SJSA1 (cell line): ENCODE data around the gene GARIN5B. TPM values are rescaled to one million over a fixed set of nuclear protein-coding genes. Genes with fewer than 3 reads are reported as not detected.

ENCODE experiments used
- DNase-seq, 2 experiments: peaks; one replicate each; pipeline ENCODE4 v3.0.0-alpha.2; 2015 to 2020; ENCODE audit warnings: low spot score in 2 of 2, low read depth in 1 of 2
- H3K27ac ChIP-seq: fragments of 250-450 bp; sonication (Bioruptor Pico); 2 replicates; pipeline ENCODE4 v1.5.1; 2020; ENCODE audit warnings: mild to moderate bottlenecking, moderate library complexity
- H3K27me3 ChIP-seq: fragments of 250-450 bp; sonication (Bioruptor Pico); replicated peaks from 2 replicates; pipeline ENCODE4 v1.5.1; 2020; ENCODE audit warnings: mild to moderate bottlenecking, moderate library complexity
- H3K36me3 ChIP-seq: fragments of 250-450 bp; sonication (Bioruptor Pico); 2 replicates; pipeline ENCODE4 v1.5.1; 2020; ENCODE audit warnings: mild to moderate bottlenecking
- H3K4me1 ChIP-seq: fragments of 250-450 bp; sonication (Bioruptor Pico); replicated peaks from 2 replicates; pipeline ENCODE4 v1.6.1; 2021; ENCODE audit warnings: mild to moderate bottlenecking
- H3K4me3 ChIP-seq: fragments of 250-450 bp; sonication (Bioruptor Pico); 2 replicates; pipeline ENCODE4 v1.5.1; 2020; ENCODE audit warnings: mild to moderate bottlenecking
- H3K9me3 ChIP-seq: fragments of 250-450 bp; sonication (Bioruptor Pico); replicated peaks from 2 replicates; pipeline ENCODE4 v1.5.1; 2020; ENCODE audit warnings: mild to moderate bottlenecking
- total RNA-seq: library from RNA; depleted of rRNA; stranded (reverse); fragments of >200 nt; shearing (Covaris generic); gene quantifications from 2 replicates; pipeline ENCODE4 v1.2.3, GENCODE V29; 2014

The GARIN5B gene
- total RNA-seq, 1 experiment from 2014 or later, result 0.03 TPM

DNA sequence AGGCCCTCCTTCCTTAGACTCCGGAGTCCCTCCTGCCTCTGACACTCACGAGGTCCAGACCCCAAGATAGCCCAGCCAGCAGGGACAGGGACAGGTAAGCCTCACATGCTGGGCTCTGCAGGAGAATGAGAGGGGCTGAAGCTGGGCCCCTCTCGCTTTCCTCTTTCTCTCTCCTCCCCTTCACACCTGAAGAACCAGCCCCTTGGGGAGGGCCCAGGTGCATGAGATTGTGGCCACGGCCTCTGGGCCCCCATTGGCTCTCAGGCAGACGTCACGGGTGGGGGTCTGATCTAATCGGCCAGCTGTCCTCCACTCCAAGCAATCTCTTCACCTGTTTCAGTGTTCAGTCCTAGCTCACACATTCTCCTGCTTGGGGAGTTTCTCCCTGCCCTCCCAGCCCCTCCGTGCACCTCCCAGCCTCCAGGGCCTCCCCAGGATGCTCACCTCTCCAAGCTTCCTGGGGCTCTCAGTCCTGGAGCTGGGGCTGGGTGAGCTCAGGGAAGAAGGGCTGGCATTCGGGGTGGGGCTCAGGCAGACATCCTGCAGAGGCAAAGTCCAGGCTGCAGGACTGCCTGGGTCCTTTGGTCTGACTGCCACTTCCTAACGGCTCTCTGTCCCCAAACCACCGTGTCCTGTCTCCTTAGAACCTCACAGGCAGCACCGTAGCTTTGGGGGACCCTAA, 40.7 kb downstream of the GARIN5B start:
- no peaks in the 10 kb centered on the region for H3K9me3 ChIP-seq
- no peak overlapping the region for H3K27ac ChIP-seq
- no peaks in the 10 kb centered on the region for H3K27me3 ChIP-seq
- DNase-seq, result no peak
- H3K4me3 ChIP-seq, result no peak overlapping the region
- H3K4me1 ChIP-seq, result no peaks in the 10 kb centered on the region
- H3K36me3 ChIP-seq, result no peaks in the 10 kb centered on the region

DNA sequence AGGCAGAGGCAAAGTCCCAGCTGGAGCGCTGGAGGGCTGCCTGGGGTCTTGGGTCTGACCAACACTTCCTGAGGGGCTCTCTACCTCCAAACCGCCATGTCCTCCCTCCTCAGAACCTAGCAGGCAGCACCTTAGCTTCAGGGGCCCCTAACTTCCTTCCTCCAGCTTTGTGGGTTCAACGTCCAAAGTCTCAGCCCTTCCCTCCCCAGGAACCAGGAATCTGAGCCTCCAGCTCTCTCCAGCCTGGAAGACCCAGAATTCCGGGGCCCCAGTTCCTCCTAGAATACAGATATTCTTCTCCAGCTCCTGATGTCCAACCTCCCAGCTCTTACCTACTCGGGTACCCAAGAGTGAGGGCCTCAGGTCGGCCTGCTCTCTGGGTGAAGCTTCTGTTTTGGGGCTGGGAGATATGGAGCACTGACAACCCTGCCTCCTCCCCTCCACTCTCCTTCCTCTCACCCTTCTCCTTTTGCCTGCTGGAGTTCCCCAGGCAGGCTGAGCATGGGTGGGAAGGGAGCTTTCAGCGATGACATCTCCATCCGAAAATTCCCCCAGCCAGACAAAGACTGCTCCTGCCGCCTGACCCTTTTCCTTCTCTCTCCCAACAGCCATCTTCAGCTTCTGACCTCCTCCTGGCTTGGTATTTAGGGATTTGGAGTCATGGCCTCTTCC, 41.5 kb downstream of the GARIN5B start:
- no peak overlapping the region for H3K27ac ChIP-seq
- no peak overlapping the region for H3K4me3 ChIP-seq
- no peaks in the 10 kb centered on the region for H3K4me1 ChIP-seq
- no peaks in the 10 kb centered on the region for H3K27me3 ChIP-seq
- no peaks in the 10 kb centered on the region for H3K36me3 ChIP-seq
- no peaks in the 10 kb centered on the region for H3K9me3 ChIP-seq
- DNase-seq, result no peak

DNA sequence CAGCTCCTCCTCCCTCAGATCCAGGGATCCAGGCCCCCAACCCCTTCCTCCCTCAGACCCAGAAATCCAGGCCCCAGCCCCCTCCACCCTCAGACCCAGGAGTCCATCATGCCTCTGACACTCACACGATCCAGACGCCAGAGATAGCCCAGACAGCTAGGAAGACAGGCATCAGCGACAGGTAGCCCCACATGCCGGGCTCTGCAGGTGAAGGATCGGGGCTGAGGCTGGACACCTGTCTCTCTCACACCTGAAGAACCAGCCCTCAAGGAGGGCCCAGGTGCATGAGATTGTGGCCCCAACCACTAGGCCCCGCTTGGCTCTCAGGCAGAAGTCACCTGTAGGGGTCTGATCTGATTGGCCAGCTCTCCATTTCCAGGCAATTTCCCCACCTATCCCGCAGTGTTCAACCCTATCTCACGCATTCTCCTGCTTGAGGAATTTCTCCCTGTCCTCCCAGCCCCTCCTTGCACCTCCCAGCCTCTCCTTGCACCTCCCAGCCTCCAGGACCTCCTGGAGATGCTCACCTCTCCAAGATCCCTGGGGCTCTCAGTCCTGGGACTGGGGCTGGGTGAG, 42.1 kb downstream of the GARIN5B start:
- Histone ChIP-seq H3K36me3 (no peaks in the 10 kb centered on the region), H3K27me3 (no peaks in the 10 kb centered on the region), H3K9me3 (peaks cover 3% of the 10 kb centered on the region; the same call in 1 of the 2 replicates), H3K4me1 (no peaks in the 10 kb centered on the region), H3K27ac (no peak overlapping the region), H3K4me3 (no peak overlapping the region)
- no peak for DNase-seq

DNA sequence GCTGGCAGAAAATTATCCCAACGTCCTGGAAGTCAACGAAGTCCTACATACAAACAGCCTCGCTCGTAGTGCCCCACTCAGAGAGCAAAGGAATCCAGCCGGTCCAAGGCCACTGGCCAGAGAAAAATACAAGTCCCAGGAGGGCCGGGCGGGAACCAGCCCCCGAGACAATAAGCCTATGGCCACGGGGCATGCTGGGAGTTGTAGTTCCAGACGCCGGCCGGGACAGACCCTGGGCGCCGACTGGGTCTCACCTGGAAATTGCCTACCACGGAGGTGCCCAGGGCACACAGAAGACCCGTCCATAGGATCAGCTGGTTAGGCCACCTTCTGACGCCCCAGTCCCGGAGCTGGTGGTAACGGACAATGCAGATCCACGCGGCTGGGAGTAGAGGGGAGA, 43.3 kb downstream of the GARIN5B start:
- Histone ChIP-seq H3K27me3 (no peaks in the 10 kb centered on the region), H3K4me1 (no peaks in the 10 kb centered on the region), H3K9me3 (peaks cover 3% of the 10 kb centered on the region; the same call in 1 of the 2 replicates), H3K27ac (no peak overlapping the region), H3K36me3 (no peaks in the 10 kb centered on the region), H3K4me3 (no peak overlapping the region)
- no peak for DNase-seq

DNA sequence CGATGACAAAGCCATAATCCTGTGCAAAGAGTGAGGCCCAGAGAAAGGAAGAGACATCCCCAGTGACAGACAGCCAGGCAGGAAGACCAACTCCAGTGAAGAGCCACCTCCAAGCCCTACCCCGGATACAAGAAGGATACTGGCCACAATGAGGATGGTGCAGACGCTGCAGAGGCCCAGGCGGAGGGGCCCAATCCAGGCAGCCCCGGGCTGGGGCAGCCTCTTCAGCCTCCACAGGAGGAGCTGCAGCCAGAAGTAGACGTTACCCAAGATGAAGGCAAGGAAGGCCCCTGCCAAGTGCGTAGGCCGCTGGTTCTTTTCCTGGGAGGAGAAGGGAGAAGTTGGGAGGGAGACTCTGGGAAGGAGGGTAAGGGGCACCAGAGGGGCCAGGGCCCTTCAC, 46.4 kb downstream of the GARIN5B start:
- Histone ChIP-seq H3K4me3 (no peak overlapping the region), H3K4me1 (no peaks in the 10 kb centered on the region), H3K36me3 (no peaks in the 10 kb centered on the region), H3K27ac (no peak overlapping the region), H3K27me3 (no peaks in the 10 kb centered on the region), H3K9me3 (peaks cover 3% of the 10 kb centered on the region; the same call in 1 of the 2 replicates)
- no peak for DNase-seq

DNA sequence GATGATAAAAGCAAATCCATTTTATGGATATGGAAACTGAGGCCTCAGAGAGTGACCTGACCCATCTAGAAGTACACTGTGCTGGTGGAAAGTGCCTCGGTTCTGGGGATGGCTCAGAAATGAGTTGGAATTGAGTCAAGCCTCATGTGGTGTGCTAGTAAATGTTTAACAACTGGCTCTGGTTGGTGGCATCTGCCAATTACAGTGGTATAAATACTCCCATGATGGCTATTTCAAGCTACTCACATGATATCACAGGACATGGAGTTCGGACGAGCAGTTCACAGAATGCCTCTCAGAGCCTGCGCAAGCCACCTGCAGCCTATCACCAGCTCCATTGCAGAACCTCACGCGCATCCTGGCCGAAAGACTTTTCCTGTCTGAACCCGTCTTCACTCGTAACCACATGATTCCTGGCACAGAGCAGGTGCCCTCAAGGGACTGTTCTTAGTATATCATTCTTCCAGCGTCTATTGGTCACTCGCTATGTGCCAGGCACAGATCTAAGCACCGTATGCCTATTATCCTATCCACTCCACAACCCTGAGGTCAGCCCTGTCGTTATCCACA, 47.0 kb downstream of the GARIN5B start:
- Histone ChIP-seq H3K4me3 (no peak overlapping the region), H3K27ac (no peak overlapping the region), H3K27me3 (no peaks in the 10 kb centered on the region), H3K4me1 (no peaks in the 10 kb centered on the region), H3K9me3 (peaks cover 3% of the 10 kb centered on the region; the same call in 1 of the 2 replicates), H3K36me3 (no peaks in the 10 kb centered on the region)
- DNase-seq, result no peak

DNA sequence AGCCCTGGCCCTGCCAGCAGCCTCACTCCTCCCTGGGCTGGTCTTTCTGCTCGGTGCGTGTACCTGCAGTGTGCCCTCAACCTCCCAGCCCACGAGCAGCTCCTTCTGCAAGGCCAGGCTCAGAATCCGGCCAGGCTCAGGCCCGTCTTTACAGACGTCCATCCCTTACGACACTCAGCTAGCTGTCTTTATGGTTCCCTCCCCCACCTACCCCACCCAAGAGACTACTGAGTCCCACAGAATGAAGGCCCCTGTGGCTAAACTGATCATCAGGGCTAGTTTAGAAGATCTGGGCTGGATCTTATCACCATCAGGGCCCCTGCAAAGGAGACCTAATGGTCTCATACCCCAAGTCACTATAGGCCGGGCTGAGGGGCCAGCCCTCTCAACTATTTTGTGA, 48.7 kb downstream of the GARIN5B start:
- Histone ChIP-seq H3K27ac (no peak overlapping the region), H3K27me3 (no peaks in the 10 kb centered on the region), H3K9me3 (peaks cover 3% of the 10 kb centered on the region; the same call in 1 of the 2 replicates), H3K4me3 (no peak overlapping the region), H3K4me1 (no peaks in the 10 kb centered on the region), H3K36me3 (peaks cover 1% of the 10 kb centered on the region; the same call in 1 of the 2 replicates)
- DNase-seq, result no peak

DNA sequence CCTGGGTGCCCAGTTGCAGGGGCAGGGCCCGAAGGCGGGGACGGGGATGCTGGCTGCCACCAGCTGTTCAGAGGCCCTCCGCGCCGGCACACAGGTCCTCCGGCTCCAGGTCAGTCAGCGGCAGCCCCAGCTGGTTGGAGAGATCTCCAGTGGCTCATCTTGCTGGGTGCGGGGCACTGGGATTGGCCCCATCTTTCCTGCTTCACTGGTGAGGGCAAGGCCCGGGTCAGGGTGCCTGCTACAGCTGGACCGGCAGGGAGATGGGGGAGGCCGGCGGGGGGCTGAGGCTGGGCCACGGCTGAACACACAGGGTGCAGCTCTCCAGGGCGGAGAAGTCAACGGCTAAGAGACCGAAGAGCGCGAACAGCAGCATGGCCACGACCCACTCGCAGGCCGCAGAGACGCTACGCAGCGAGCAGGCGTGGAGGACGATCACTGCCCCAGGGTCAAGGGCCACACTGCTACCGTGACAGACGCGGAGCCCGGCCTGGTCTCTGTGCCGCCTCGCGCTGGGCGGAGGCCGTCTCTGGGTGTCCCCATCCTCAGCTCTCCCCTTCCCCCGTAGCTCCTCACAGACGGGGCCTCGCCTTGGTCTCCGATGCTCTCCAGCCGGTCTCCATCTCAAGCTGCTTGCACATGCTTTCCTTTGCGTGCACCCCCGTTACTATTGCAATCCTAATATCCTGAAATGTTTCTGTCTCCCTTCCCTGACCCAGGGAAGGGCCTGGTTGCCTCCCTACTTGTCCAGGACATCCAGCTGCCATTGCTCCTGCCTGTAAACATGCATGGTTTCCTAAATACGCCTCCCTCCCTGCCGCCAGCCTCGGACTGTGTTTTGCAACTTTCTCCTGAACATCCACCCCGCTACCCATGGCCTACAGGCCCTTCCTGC, 50.2 kb downstream of the GARIN5B start:
- Histone ChIP-seq H3K4me1 (no peaks in the 10 kb centered on the region), H3K4me3 (no peak overlapping the region), H3K36me3 (peaks cover 5% of the 10 kb centered on the region), H3K27me3 (no peaks in the 10 kb centered on the region), H3K27ac (no peak overlapping the region), H3K9me3 (peaks cover 3% of the 10 kb centered on the region; the same call in 1 of the 2 replicates)
- DNase-seq, result no peak

DNA sequence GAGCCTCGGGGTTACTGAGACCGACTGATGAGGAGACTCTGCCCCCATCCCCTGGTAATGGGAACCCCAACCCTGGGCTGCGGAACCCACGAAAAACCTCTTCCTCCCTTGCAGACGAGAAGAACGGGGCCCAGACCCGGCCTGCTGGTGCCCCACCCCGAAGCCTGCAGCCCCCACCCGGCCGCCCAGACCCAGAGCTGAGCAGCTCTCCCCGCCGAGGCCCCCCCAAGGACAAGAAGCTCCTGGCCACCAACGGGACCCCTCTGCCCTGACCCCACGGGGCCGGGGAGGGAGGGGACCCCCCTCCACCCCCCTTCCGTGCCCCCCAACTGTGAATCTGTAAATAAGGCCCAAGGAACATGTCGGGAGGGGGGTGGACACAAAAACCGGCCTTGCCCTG, 51.3 kb downstream of the GARIN5B start:
- H3K4me3 ChIP-seq, result no peak overlapping the region
- DNase-seq, result no peak
- H3K9me3 ChIP-seq, result peaks cover 3% of the 10 kb centered on the region; the same call in 1 of the 2 replicates
- H3K36me3 ChIP-seq, result peaks cover 6% of the 10 kb centered on the region
- no peak overlapping the region for H3K27ac ChIP-seq
- no peaks in the 10 kb centered on the region for H3K27me3 ChIP-seq
- no peaks in the 10 kb centered on the region for H3K4me1 ChIP-seq

DNA sequence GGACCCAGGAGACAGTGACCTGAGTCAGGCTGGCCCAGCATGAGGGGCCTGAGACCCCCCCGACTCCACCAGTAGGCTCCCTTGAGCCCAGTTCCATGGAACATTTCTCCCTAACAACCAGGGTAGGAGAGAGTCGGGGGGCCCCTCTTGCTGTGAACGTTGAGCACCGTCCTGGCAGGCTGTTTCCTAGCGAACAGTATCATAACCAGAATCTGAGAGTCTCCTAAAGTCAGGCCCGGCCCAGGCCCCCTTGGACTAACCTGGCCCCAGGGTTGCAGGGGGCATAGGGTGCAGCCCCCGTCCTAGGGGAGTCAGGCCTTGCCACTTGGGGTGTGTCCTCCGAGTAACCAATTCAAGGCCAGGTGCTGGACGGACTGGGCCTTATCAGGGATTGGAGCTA, 51.7 kb downstream of the GARIN5B start:
- no peaks in the 10 kb centered on the region for H3K4me1 ChIP-seq
- no peaks in the 10 kb centered on the region for H3K27me3 ChIP-seq
- no peak overlapping the region for H3K4me3 ChIP-seq
- H3K27ac ChIP-seq, result no peak overlapping the region
- DNase-seq, result no peak
- peaks cover 3% of the 10 kb centered on the region; the same call in 1 of the 2 replicates for H3K9me3 ChIP-seq
- peaks cover 10% of the 10 kb centered on the region for H3K36me3 ChIP-seq

DNA sequence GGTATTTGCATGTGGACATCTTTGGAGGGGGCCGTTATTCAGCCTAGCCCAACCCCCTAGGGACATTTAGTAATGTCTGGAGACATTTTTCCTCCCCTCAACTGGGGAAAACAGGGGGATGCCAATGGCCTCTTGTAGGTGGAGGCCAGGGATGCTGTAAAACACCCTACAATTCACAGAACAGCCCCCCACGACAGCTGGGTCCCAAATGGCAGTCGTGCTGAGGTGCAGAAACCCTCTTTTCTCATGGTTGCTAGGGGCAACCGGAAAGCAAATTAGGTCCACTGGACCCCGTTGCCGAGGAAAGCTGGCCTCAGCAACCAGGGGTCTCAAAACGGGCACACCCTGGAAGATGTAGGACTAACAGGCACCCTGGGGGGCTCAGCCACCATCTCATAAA, 52.6 kb downstream of the GARIN5B start:
- no peaks in the 10 kb centered on the region for H3K4me1 ChIP-seq
- peaks cover 19% of the 10 kb centered on the region for H3K36me3 ChIP-seq
- no peaks in the 10 kb centered on the region for H3K9me3 ChIP-seq
- H3K27me3 ChIP-seq, result no peaks in the 10 kb centered on the region
- H3K4me3 ChIP-seq, result no peak overlapping the region
- DNase-seq, result no peak
- H3K27ac ChIP-seq, result no peak overlapping the region

DNA sequence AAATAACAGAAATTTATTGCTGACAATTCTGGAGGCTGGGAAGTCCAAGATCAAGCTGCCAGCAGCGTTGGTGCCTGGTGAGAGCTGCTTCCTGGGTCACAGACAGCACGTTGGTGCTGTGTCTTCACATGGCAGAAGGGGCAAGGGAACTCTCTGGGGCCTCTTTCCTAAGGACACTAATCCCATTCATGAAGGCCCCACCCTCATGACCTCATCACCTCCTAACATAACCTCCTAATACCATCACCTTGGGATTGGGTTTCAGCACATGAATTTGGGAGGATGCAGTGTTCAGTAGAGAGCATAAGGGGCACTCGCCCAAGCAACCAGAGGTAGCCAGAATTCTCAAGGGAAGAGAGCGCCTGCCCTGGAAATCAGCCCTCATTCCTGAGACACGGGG, 53.6 kb downstream of the GARIN5B start:
- H3K4me1 ChIP-seq, result no peaks in the 10 kb centered on the region
- H3K27me3 ChIP-seq, result no peaks in the 10 kb centered on the region
- H3K27ac ChIP-seq, result no peak overlapping the region
- H3K9me3 ChIP-seq, result no peaks in the 10 kb centered on the region
- no peak overlapping the region for H3K4me3 ChIP-seq
- H3K36me3 ChIP-seq, result peaks cover 24% of the 10 kb centered on the region
- no peak for DNase-seq

DNA sequence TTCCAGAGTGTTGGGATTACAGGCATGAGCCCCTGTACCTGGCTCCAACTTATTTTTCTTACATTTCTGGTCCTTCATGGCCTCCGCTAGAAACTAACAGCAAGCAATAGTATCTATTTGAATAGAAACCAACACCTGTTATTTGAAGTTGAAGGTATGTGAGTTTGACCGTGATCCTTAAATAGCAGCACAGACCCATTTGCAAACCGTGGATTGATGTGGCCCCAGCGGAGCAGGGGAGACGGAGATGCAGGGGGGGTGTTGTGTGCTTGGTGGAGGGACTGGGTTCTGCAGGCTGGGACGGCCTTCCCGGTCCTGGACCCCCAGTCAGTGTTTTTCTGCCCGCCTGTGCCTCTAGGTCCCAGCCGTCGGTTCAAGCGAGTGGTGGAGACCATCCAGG, 54.8 kb downstream of the GARIN5B start:
- H3K4me1 ChIP-seq, result no peaks in the 10 kb centered on the region
- no peak overlapping the region for H3K4me3 ChIP-seq

More for the DNA sequence above, 54.8 kb downstream of the GARIN5B start:
- DNase-seq, result no peak
- no peak overlapping the region for H3K27ac ChIP-seq
- peaks cover 24% of the 10 kb centered on the region for H3K36me3 ChIP-seq
- H3K9me3 ChIP-seq, result no peaks in the 10 kb centered on the region
- no peaks in the 10 kb centered on the region for H3K27me3 ChIP-seq
